SK-N-SH (cell line): Measurements from ENCODE around the gene RAB33B. TPM values are rescaled to one million over a fixed set of nuclear protein-coding genes. Genes with fewer than 3 reads are reported as not detected.

Experiments used
- CTCF ChIA-PET: fragments of 300-600, 350-600 bp; formaldehyde crosslinking; extraction: SDS; loops from one replicate; lab custom pipeline; 2021; lab: Yijun Ruan, JAX
- POLR2A ChIA-PET: fragments of 350-600 bp; sonication (Branson Sonifier 250); formaldehyde crosslinking; extraction: SDS; loops from one replicate; lab custom pipeline; 2020; ENCODE audit warnings: antibody characterized with exemption, inconsistent platforms; lab: Yijun Ruan, JAX
- DNase-seq: peaks from one replicate; pipeline ENCODE4 v3.0.0; 2012
- H2AFZ ChIP-seq: fragments of 200-600 bp; sonication (generic); 2 replicates; pipeline ENCODE4 v1.8.1; 2016; ENCODE audit warnings: antibody characterized with exemption, mild to moderate bottlenecking, low read depth
- H3F3A ChIP-seq: fragments of 200-600 bp; sonication (generic); replicated peaks from 2 replicates; pipeline ENCODE3; 2016; ENCODE audit warnings: antibody characterized with exemption, mild to moderate bottlenecking; ENCODE audit not compliant: insufficient read depth
- H3K27ac ChIP-seq, 2 experiments: fragments of 200-500 bp in 1 of 2; fragments of 200-600 bp in 1 of 2; sonication (Bioruptor generic) in 1 of 2; sonication (generic), shearing (Covaris generic) in 1 of 2; 2 replicates each; pipeline versions ENCODE4 v1.5.1 to v1.6.1; 2014 to 2016; ENCODE audit warnings: low read depth in 2 of 2, inconsistent platforms in 1 of 2, low read length in 1 of 2, mild to moderate bottlenecking in 1 of 2, mixed read lengths in 1 of 2
- H3K27me3 ChIP-seq: fragments of 200-600 bp; sonication (generic), shearing (Covaris generic); 2 replicates; pipeline ENCODE4 v1.6.1; 2016; ENCODE audit warnings: mixed run types; ENCODE audit not compliant: insufficient read depth
- H3K36me3 ChIP-seq, 2 experiments: fragments of 200-500 bp in 1 of 2; fragments of 200-600 bp in 1 of 2; sonication (Bioruptor generic) in 1 of 2; sonication (generic) in 1 of 2; replicated peaks in 1 of 2; 2 replicates each; pipeline versions ENCODE3 to v1.5.1; 2014 to 2016; ENCODE audit warnings: low read length in 1 of 2, mild to moderate bottlenecking in 1 of 2; ENCODE audit not compliant: insufficient read depth in 2 of 2, control insufficient read depth in 1 of 2
- H3K4me1 ChIP-seq, 2 experiments: fragments of 200-500 bp in 1 of 2; fragments of 200-600 bp in 1 of 2; sonication (Bioruptor generic) in 1 of 2; sonication (generic), shearing (Covaris generic) in 1 of 2; 2 replicates each; pipeline versions ENCODE4 v1.5.1 to v1.6.1; 2014 to 2016; ENCODE audit warnings: low read depth in 1 of 2, low read length in 1 of 2, mixed run types in 1 of 2; ENCODE audit not compliant: insufficient read depth in 2 of 2, control insufficient read depth in 1 of 2
- H3K4me2 ChIP-seq: fragments of 200-600 bp; sonication (generic), shearing (Covaris generic); 2 replicates; pipeline ENCODE4 v1.6.1; 2017; ENCODE audit warnings: mixed run types
- H3K4me3 ChIP-seq, 2 experiments: fragments of 200-500 bp in 1 of 2; fragments of 200-600 bp in 1 of 2; sonication (Bioruptor generic) in 1 of 2; sonication (generic), shearing (Covaris generic) in 1 of 2; 2 replicates each; pipeline versions ENCODE4 v1.5.1 to v1.8.1; 2014 to 2016; ENCODE audit warnings: low read depth in 2 of 2, inconsistent platforms in 1 of 2, low read length in 1 of 2, mild to moderate bottlenecking in 1 of 2, mixed read lengths in 1 of 2, moderate library complexity in 1 of 2
- H3K79me2 ChIP-seq: fragments of 200-600 bp; sonication (generic); 2 replicates; pipeline ENCODE4 v1.8.1; 2017; ENCODE audit warnings: mild to moderate bottlenecking; ENCODE audit not compliant: insufficient read depth
- H3K9ac ChIP-seq: fragments of 200-600 bp; sonication (generic); 2 replicates; pipeline ENCODE4 v1.6.1; 2017; ENCODE audit warnings: mixed run types
- H3K9me2 ChIP-seq: fragments of 200-600 bp; sonication (generic); 2 replicates; pipeline ENCODE4 v1.6.1; 2017; ENCODE audit warnings: mixed run types
- H3K9me3 ChIP-seq: fragments of 200-600 bp; sonication (generic); 2 replicates; pipeline ENCODE4 v1.6.1; 2017; ENCODE audit warnings: mixed run types, mild to moderate bottlenecking, moderate library complexity
- H4K20me1 ChIP-seq: fragments of 200-600 bp; sonication (generic); 2 replicates; pipeline ENCODE4 v1.6.1; 2017; ENCODE audit warnings: mild to moderate bottlenecking, mixed run types; ENCODE audit not compliant: insufficient read depth
- EP300 ChIP-seq, 2 experiments: IDR thresholded peaks; 2 replicates each; pipeline versions ENCODE4 v1.4.0 to v1.6.1; 2012; ENCODE audit warnings: borderline replicate concordance in 1 of 2, low read depth in 1 of 2, low read length in 1 of 2
- EZH2phosphoT487 ChIP-seq: fragments of 200-600 bp; sonication (generic); IDR thresholded peaks from 2 replicates; pipeline ENCODE4 v1.6.1; 2017; ENCODE audit warnings: low read depth, mixed run types, mild to moderate bottlenecking, antibody characterized with exemption, moderate library complexity, borderline replicate concordance
- SMC3 ChIP-seq: IDR thresholded peaks from 2 replicates; pipeline ENCODE4 v1.6.1; 2012; ENCODE audit warnings: low read depth, low read length, improper control_type of control experiment
- USF2 ChIP-seq: fragments of 150-350 bp; IDR thresholded peaks from 2 replicates; pipeline ENCODE4 v1.6.1; 2017; ENCODE audit warnings: antibody characterized with exemption, low read length, low read depth, borderline replicate concordance
- ZBTB33 ChIP-seq: IDR thresholded peaks from 2 replicates; pipeline ENCODE4 v1.4.0; 2012; ENCODE audit warnings: low read depth, borderline replicate concordance
- WGBS: methylation state at CpG from one replicate; pipeline ENCODE4 v1.1.6; 2017; ENCODE audit warnings: low lambda C conversion rate; 5-methylcytosine and 5-hydroxymethylcytosine counted together
- polyA plus RNA-seq, 3 experiments: library from polyadenylated mRNA; depleted of rRNA; stranded (reverse); fragments of >200 nt; gene quantifications; 2 replicates each; pipeline ENCODE4 v1.2.3, GENCODE V29; 2012
- TF ChIP-seq, protein P1 (sequence below): IDR thresholded peaks from 2 replicates; pipeline ENCODE4 v1.4.0; 2012; ENCODE audit warnings: low read depth
- TF ChIP-seq, protein P2 (sequence below): fragments of 150-350 bp; IDR thresholded peaks from 2 replicates; pipeline ENCODE4 v1.6.1; 2016; ENCODE audit warnings: mild to moderate bottlenecking, low read depth, low read length

Gene RAB33B
- polyA plus RNA-seq, 1 of the 3 experiments (the other 2 are of a cell fraction), result 2.3 TPM

DNA sequence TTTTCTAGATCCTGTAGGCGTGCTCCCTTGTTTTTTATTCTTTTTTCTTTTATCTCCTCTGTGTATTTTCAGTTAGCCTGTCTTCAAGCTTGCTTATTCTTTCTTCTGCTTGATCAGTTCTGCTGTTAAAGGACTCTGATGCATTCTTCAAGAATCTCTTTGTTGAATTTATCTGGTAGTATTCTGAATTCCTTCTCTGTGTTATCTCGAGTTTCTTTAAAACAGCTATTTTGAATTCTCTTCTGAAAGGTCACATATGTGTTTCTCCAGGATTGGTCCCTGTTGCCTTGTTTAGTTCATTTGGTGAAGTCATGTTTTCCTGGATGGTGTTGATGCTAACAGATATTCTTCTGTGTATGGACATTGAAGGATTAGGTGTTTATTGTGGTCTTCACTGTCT, 15.3 kb downstream of the RAB33B start:
- Histone ChIP-seq H3K4me2 (no peak overlapping the region), H2AFZ (no peak overlapping the region), H4K20me1 (no peaks in the 10 kb centered on the region), H3K27ac (no peak overlapping the region), H3K27me3 (no peaks in the 10 kb centered on the region), H3K9ac (no peak overlapping the region), H3K9me2 (no peaks in the 10 kb centered on the region), H3K36me3 (peaks cover 11 to 27% of the 10 kb centered on the region in 2 experiments), H3K4me3 (no peak overlapping the region), H3F3A (no peaks in the 10 kb centered on the region), H3K4me1 (no peaks in the 10 kb centered on the region), H3K9me3 (no peaks in the 10 kb centered on the region; the same call in 1 of the 2 replicates), H3K79me2 (peaks cover 71% of the 10 kb centered on the region)
- WGBS, result 83% methylated on average over 2 of the region's 2 CpGs
- POLR2A ChIA-PET, result no interaction called here
- TF ChIP-seq ZBTB33, result no peak
- no peak for TF ChIP-seq USF2
- TF ChIP-seq EZH2phosphoT487, result no peak
- no peak for DNase-seq
- CTCF ChIA-PET, result interaction anchor here (1.0 kb wide), 1 partner anchor 29 kb away, joined by 3 read pairs; no protein-coding TSS in a partner anchor

- Histone ChIP-seq H4K20me1 (no peaks in the 10 kb centered on the region), H3K27ac (no peak overlapping the region), H3K79me2 (peaks cover 64% of the 10 kb centered on the region), H3F3A (peaks cover 5% of the 10 kb centered on the region), H3K4me3 (no peak overlapping the region), H3K36me3 (peaks cover 14 to 27% of the 10 kb centered on the region in 2 experiments), H2AFZ (no peak overlapping the region), H3K9me2 (no peaks in the 10 kb centered on the region), H3K9me3 (no peaks in the 10 kb centered on the region; the same call in 1 of the 2 replicates), H3K9ac (no peak overlapping the region), H3K4me1 (no peaks in the 10 kb centered on the region), H3K27me3 (no peaks in the 10 kb centered on the region), H3K4me2 (no peak overlapping the region)
- no peak for DNase-seq
- POLR2A ChIA-PET, result no interaction called here
- CTCF ChIA-PET, result interaction anchor here (0.9 kb wide), 1 partner anchor 27 kb away, joined by 3 read pairs; no protein-coding TSS in a partner anchor
- 88% methylated on average over 1 of the region's 1 CpG for WGBS
- TF ChIP-seq, protein P1, sequence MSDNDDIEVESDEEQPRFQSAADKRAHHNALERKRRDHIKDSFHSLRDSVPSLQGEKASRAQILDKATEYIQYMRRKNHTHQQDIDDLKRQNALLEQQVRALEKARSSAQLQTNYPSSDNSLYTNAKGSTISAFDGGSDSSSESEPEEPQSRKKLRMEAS, result no peak
- no peak for TF ChIP-seq EZH2phosphoT487
- TF ChIP-seq EP300 (IDR thresholded peaks at IDR 0.05; ENCODE audit: borderline replicate concordance in 1 of 2, low read depth in 1 of 2, low read length in 1 of 2), result no peak
- TF ChIP-seq SMC3, result no peak
- TF ChIP-seq, protein P2, sequence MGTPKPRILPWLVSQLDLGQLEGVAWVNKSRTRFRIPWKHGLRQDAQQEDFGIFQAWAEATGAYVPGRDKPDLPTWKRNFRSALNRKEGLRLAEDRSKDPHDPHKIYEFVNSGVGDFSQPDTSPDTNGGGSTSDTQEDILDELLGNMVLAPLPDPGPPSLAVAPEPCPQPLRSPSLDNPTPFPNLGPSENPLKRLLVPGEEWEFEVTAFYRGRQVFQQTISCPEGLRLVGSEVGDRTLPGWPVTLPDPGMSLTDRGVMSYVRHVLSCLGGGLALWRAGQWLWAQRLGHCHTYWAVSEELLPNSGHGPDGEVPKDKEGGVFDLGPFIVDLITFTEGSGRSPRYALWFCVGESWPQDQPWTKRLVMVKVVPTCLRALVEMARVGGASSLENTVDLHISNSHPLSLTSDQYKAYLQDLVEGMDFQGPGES, result no peak
Observed at GRCh38 chr4:139469869-139470268, 15.9 kb downstream of the RAB33B start.
